ENCODE measurements around the gene RNF168. TPM values are rescaled to one million over a fixed set of nuclear protein-coding genes. Genes with fewer than 3 reads are reported as not detected.

Gene RNF168
- total RNA-seq, 3 donors from 2014 or later, result 22.9 to 24.8 (median 24.3) TPM

GRCh38 chr3:196519718-196520082 lies 16.1 kb upstream of the RNF168 start:
- Histone ChIP-seq H3K4me1 (no peaks in the 10 kb centered on the region), H3K4me3 (no peak overlapping the region), H3K27me3 (no peaks in the 10 kb centered on the region), H3K9me3 (peaks cover 51 to 57% of the 10 kb centered on the region in 2 donors), H3K27ac (no peak overlapping the region), H3K36me3 (no peaks in the 10 kb centered on the region)
- intact Hi-C loops (cut with DNase I; ENCODE audit: low total_unique reads), result loop anchor here (1.0 kb wide), 1 partner anchor 21 kb away; no protein-coding TSS in a partner anchor
- TF ChIP-seq, protein P1, sequence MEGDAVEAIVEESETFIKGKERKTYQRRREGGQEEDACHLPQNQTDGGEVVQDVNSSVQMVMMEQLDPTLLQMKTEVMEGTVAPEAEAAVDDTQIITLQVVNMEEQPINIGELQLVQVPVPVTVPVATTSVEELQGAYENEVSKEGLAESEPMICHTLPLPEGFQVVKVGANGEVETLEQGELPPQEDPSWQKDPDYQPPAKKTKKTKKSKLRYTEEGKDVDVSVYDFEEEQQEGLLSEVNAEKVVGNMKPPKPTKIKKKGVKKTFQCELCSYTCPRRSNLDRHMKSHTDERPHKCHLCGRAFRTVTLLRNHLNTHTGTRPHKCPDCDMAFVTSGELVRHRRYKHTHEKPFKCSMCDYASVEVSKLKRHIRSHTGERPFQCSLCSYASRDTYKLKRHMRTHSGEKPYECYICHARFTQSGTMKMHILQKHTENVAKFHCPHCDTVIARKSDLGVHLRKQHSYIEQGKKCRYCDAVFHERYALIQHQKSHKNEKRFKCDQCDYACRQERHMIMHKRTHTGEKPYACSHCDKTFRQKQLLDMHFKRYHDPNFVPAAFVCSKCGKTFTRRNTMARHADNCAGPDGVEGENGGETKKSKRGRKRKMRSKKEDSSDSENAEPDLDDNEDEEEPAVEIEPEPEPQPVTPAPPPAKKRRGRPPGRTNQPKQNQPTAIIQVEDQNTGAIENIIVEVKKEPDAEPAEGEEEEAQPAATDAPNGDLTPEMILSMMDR (IDR thresholded peaks at IDR 0.05), result no peak
- TF ChIP-seq POLR2AphosphoS5 (IDR thresholded peaks at IDR 0.05) (no peak), POLR2A (IDR thresholded peaks at IDR 0.05) (no peak)
- no peak for DNase-seq (ENCODE audit: low spot score in 2 of 2)

DNA sequence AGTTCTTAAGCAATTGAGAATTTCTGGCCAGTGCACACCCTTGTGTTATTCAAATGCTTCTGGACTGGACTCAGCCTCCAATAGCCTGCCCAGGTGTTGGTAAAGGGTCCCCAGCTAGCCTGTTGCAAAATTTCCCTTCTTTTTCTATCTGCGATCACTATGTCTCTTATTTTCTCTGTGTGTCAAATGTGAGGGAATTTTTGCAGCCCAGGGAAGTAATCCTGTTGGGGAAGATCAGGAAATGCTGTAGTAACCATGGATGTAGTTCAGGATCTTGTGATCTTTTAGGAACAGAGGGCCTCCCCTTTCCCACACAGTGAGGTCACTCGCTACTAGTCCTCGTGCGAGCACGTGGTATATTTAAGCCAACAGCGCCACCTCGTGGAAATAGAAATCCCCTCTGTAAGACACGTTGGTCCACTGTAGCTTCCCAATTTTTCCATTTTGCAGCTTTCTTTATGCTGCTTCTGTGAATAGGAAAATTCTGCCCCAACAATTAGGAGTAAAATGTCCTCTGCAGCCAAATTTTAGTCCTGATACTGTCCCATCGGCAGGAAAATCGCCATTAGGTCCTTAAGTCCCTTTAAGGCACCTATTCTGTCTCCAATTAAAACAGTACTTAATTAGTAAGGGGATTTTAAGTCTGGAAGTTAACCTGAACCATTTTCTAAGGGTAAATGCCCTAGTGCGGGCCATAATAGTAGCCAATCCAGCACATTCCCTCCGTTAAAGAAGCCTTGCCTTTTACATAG lies 15.6 kb upstream of the RNF168 start:
- Histone ChIP-seq H3K27me3 (no peaks in the 10 kb centered on the region), H3K4me1 (no peaks in the 10 kb centered on the region), H3K9me3 (peaks cover 49 to 57% of the 10 kb centered on the region in 2 donors), H3K4me3 (no peak overlapping the region), H3K27ac (no peak overlapping the region), H3K36me3 (no peaks in the 10 kb centered on the region)
- TF ChIP-seq POLR2A (IDR thresholded peaks at IDR 0.05) (no peak), POLR2AphosphoS5 (IDR thresholded peaks at IDR 0.05) (no peak)
- TF ChIP-seq, protein P1 (IDR thresholded peaks at IDR 0.05), result peak in 2 of 3 donors; percentile 12 to 28
- no peak for DNase-seq (ENCODE audit: low spot score in 2 of 2)
- intact Hi-C loops (cut with DNase I; ENCODE audit: low total_unique reads), result no loop called here

DNA sequence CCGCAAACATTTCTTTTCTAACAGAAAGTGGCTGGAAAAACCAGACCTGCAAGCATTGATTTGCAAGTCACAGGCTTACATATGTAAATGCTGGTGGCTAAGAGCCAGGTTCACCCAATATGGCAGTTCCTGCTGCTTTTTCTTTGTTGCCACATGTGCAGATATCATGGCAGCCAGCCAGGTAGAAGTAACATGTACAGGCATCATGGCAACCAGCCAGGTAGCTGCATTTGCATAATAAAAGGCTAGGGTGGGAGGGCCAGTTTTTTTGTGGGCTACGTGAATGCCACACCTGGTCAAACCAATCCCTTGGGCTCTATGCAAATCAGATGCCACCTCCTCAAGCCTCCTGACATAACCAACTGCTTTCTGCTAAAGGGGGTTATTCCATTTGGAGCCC lies 14.4 kb upstream of the RNF168 start:
- no peak overlapping the region for H3K27ac ChIP-seq
- no peaks in the 10 kb centered on the region for H3K4me1 ChIP-seq
- H3K36me3 ChIP-seq, result no peaks in the 10 kb centered on the region
- H3K9me3 ChIP-seq, result peaks cover 47 to 57% of the 10 kb centered on the region in 2 donors
- TF ChIP-seq POLR2A (IDR thresholded peaks at IDR 0.05) (no peak), POLR2AphosphoS5 (IDR thresholded peaks at IDR 0.05) (no peak)
- TF ChIP-seq, protein P1 (IDR thresholded peaks at IDR 0.05), result no peak
- H3K4me3 ChIP-seq, result no peak overlapping the region
- intact Hi-C loops (cut with DNase I; ENCODE audit: low total_unique reads), result no loop called here
- H3K27me3 ChIP-seq, result no peaks in the 10 kb centered on the region
- no peak for DNase-seq (ENCODE audit: low spot score in 2 of 2)

DNA sequence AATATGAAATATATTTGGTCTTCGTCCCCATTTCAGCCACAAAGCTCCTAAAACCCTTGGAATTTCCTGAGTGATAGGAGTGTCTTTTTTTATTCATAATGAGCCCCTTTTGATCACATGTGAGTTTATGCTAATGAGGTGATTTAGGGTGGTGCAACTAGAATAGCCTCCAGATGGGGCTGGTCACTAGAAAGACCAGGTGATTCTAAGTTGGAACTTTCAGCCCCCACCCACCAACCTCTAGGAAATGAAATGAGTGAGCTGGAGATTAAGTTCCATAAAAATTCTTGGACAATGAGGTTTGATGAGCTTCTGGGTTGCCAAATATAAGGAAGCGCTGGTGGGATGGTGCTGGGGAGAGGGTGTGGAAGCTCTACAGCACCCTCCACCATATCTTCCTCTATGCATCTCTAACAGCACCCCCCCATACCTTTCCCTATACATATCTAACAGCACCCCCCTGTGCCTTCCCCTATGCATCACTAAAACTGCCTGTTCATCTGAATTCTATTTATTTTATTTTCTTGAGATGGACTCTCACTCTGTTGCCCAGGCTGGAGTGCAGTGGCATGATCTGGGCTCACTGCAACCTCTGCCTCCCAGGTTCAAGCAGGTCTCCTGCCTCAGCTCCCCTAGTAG lies 13.7 kb upstream of the RNF168 start:
- TF ChIP-seq, protein P1 (IDR thresholded peaks at IDR 0.05), result no peak
- no peak for TF ChIP-seq POLR2AphosphoS5 (IDR thresholded peaks at IDR 0.05)
- TF ChIP-seq POLR2A (IDR thresholded peaks at IDR 0.05), result no peak
- H3K4me3 ChIP-seq, result no peak overlapping the region
- H3K4me1 ChIP-seq, result no peaks in the 10 kb centered on the region
- peaks cover 43 to 52% of the 10 kb centered on the region in 2 donors for H3K9me3 ChIP-seq
- no peak overlapping the region for H3K27ac ChIP-seq
- intact Hi-C loops (cut with DNase I; ENCODE audit: low total_unique reads), result no loop called here
- H3K36me3 ChIP-seq, result no peaks in the 10 kb centered on the region
- DNase-seq (ENCODE audit: low spot score in 2 of 2), result no peak
- no peaks in the 10 kb centered on the region for H3K27me3 ChIP-seq

All from breast epithelium (tissue), 4 donors.